K562 (cell line): ENCODE data around the gene EPC2. TPM values are rescaled to one million over a fixed set of nuclear protein-coding genes. Genes with fewer than 3 reads are reported as not detected.
A peak's percentile ranks its signal among the peaks of the same experiment; 100 is the strongest.
"Not testable (repeated sequence)": the region's sequence is repeated elsewhere in the genome, so short reads cannot be mapped to it uniquely, and the experiment has no call there.

Experiments
- ATAC-seq: fragments of 200-7000 bp; cut with Tn5 transposase; 3 replicates; pipeline ENCODE4 v1.9.1; 2020; ENCODE audit warnings: moderate library complexity
- BruUV-seq: library from RNA; stranded (reverse); fragments of 400-500 nt; replicated peaks from 2 replicates; lab custom pipeline; 2021; lab: Mats Ljungman, UMichigan
- CTCF ChIA-PET: fragments of 300-600 bp; formaldehyde crosslinking; extraction: SDS; loops from one replicate; lab custom pipeline; 2021; ENCODE audit warnings: low intra/inter-chr PET ratio; lab: Yijun Ruan, JAX
- POLR2A ChIA-PET: fragments of 300-600, 350-650 bp; sonication (Branson Sonifier 250); formaldehyde crosslinking; extraction: SDS; loops from one replicate; lab custom pipeline; 2021; ENCODE audit warnings: antibody characterized with exemption, inconsistent platforms; lab: Yijun Ruan, JAX
- DNase-seq, 4 experiments: peaks; one replicate each; pipeline versions ENCODE4 v3.0.0 to v3.0.0-alpha.2; 2011 to 2018; ENCODE audit warnings: low spot score in 3 of 4, mixed read lengths in 3 of 4; ENCODE audit errors: extremely low read depth in 1 of 4
- FAIRE-seq: peaks from 2 replicates; lab custom pipeline; 2011; peaks lifted over from hg19 to GRCh38; lab: Jason Lieb, UNC
- H2AFZ ChIP-seq: 2 replicates; pipeline ENCODE4 v1.6.0; 2011; ENCODE audit warnings: low read depth, low read length, control low read depth, inconsistent platforms
- H3K27ac ChIP-seq: fragments of 200-600 bp; 3 replicates; pipeline ENCODE4 v1.8.0; 2011; ENCODE audit warnings: low read depth, mild to moderate bottlenecking, control low read depth, inconsistent platforms, low read length, moderate library complexity, mixed read lengths; ENCODE audit errors: extremely low read depth
- H3K27me3 ChIP-seq, 2 experiments: fragments of 300-600 bp in 1 of 2; 2 replicates in 1 of 2; 3 replicates in 1 of 2; pipeline versions ENCODE4 v1.6.0 to v1.8.0; 2011; ENCODE audit warnings: inconsistent platforms in 2 of 2, low read length in 2 of 2, mild to moderate bottlenecking in 1 of 2, mixed read lengths in 1 of 2, moderate library complexity in 1 of 2; ENCODE audit not compliant: control insufficient read depth in 2 of 2, insufficient read depth in 2 of 2
- H3K36me3 ChIP-seq: fragments of 300-600 bp; 3 replicates; pipeline ENCODE4 v1.8.0; 2011; ENCODE audit warnings: mild to moderate bottlenecking, low read length, inconsistent platforms; ENCODE audit not compliant: control insufficient read depth, insufficient read depth
- H3K4me1 ChIP-seq, 2 experiments: fragments of 200-600 bp in 1 of 2; replicated peaks in 1 of 2; 2 replicates in 1 of 2; 3 replicates in 1 of 2; pipeline versions ENCODE4 v1.5.1 to v1.8.0; 2011; ENCODE audit warnings: inconsistent platforms in 2 of 2, low read length in 2 of 2, mild to moderate bottlenecking in 1 of 2, mixed read lengths in 1 of 2, moderate library complexity in 1 of 2; ENCODE audit not compliant: control insufficient read depth in 2 of 2, insufficient read depth in 2 of 2
- H3K4me2 ChIP-seq: 2 replicates; pipeline ENCODE4 v1.6.1; 2011; ENCODE audit warnings: low read length, control low read depth, inconsistent platforms, mixed read lengths; ENCODE audit not compliant: insufficient read depth
- H3K4me3 ChIP-seq: fragments of 200-600 bp; sonication (generic), shearing (Covaris generic); 2 replicates; pipeline ENCODE4 v1.5.1; 2016; ENCODE audit warnings: control low read depth, inconsistent platforms
- H3K79me2 ChIP-seq: fragments of 200-600 bp; 3 replicates; pipeline ENCODE4 v1.8.0; 2011; ENCODE audit warnings: low read length, inconsistent platforms; ENCODE audit not compliant: control insufficient read depth, insufficient read depth
- H3K9ac ChIP-seq, 2 experiments: 2 replicates each; pipeline versions ENCODE4 v1.6.0 to v1.6.1; 2011; ENCODE audit warnings: low read depth in 2 of 2, low read length in 2 of 2, control low read depth in 1 of 2, inconsistent platforms in 1 of 2, mild to moderate bottlenecking in 1 of 2, mixed read lengths in 1 of 2; ENCODE audit not compliant: insufficient read depth in 1 of 2
- H3K9me1 ChIP-seq: one replicate; pipeline ENCODE4 v1.6.0; 2011; ENCODE audit warnings: inconsistent platforms, mild to moderate bottlenecking, low read length, moderate library complexity; ENCODE audit not compliant: control insufficient read depth, insufficient read depth
- H3K9me3 ChIP-seq: replicated peaks from 2 replicates; pipeline ENCODE4 v1.5.1; 2011; ENCODE audit warnings: low read depth, low read length, inconsistent platforms; ENCODE audit not compliant: control insufficient read depth, insufficient read depth
- H4K20me1 ChIP-seq: replicated peaks from 2 replicates; pipeline ENCODE4 v1.6.1; 2011; ENCODE audit warnings: low read length, inconsistent platforms, mixed read lengths; ENCODE audit not compliant: control insufficient read depth, insufficient read depth
- BACH1 ChIP-seq: fragments of 200-800 bp; sonication (Bioruptor generic); IDR thresholded peaks from 2 replicates; pipeline ENCODE4 v1.6.1; 2016; ENCODE audit warnings: missing genetic modification characterization, missing compliant biosample characterization
- BMI1 ChIP-seq: fragments of 150-350 bp; IDR thresholded peaks from 2 replicates; pipeline ENCODE4 v1.6.1; 2014; ENCODE audit warnings: low read length
- HNRNPLL ChIP-seq: fragments of 200-400 bp; formaldehyde crosslinking; IDR thresholded peaks from 2 replicates; pipeline ENCODE4 v1.6.1; 2017; ENCODE audit warnings: low read length, low read depth, mild to moderate bottlenecking; ENCODE audit not compliant: poor library complexity, severe bottlenecking
- KDM1A ChIP-seq, 2 experiments: fragments of 450-650 bp; IDR thresholded peaks; 2 replicates each; pipeline ENCODE4 v1.6.1; 2016; ENCODE audit warnings: mild to moderate bottlenecking in 2 of 2
- LEF1 ChIP-seq: fragments of 450-650 bp; IDR thresholded peaks from 2 replicates; pipeline ENCODE4 v1.6.1; 2016; ENCODE audit warnings: mild to moderate bottlenecking
- MAFF ChIP-seq: IDR thresholded peaks from 2 replicates; pipeline ENCODE4 v1.6.1; 2012; ENCODE audit warnings: low read length, improper control_type of control experiment
- MAFG ChIP-seq: fragments of 450-650 bp; conservative IDR thresholded peaks from 2 replicates; pipeline ENCODE4 v1.6.1; 2016; ENCODE audit warnings: missing genetic modification characterization, missing compliant biosample characterization
- MAFK ChIP-seq: IDR thresholded peaks from 2 replicates; pipeline ENCODE4 v1.6.1; 2011; ENCODE audit warnings: low read length, improper control_type of control experiment
- NRF1 ChIP-seq, 2 experiments: fragments of 450-650 bp; IDR thresholded peaks in 1 of 2; conservative IDR thresholded peaks in 1 of 2; 2 replicates each; pipeline ENCODE4 v1.6.1; 2014; ENCODE audit warnings: mild to moderate bottlenecking in 2 of 2
- RHOXF2B ChIP-seq: fragments of 250-450 bp; sonication (Bioruptor Pico); conservative IDR thresholded peaks from 2 replicates; pipeline ENCODE4 v1.5.1; 2021
- RNF2 ChIP-seq: sonication (generic); IDR thresholded peaks from 2 replicates; pipeline ENCODE4 v1.6.1; 2016
- SRSF1 ChIP-seq: fragments of 200-400 bp; formaldehyde crosslinking; IDR thresholded peaks from 2 replicates; pipeline ENCODE4 v1.6.1; 2017; ENCODE audit warnings: mild to moderate bottlenecking, low read depth, low read length, moderate library complexity
- TAF15 ChIP-seq: fragments of 200-400 bp; formaldehyde crosslinking; IDR thresholded peaks from 2 replicates; pipeline ENCODE4 v1.6.1; 2017; ENCODE audit warnings: mild to moderate bottlenecking, low read depth, low read length, moderate library complexity
- TBL1XR1 ChIP-seq, 2 experiments: IDR thresholded peaks; 2 replicates each; pipeline ENCODE4 v1.6.1; 2012; ENCODE audit warnings: improper control_type of control experiment in 2 of 2, low read length in 2 of 2, mild to moderate bottlenecking in 1 of 2
- ZFX ChIP-seq: sonication (generic); formaldehyde crosslinking; IDR thresholded peaks from 2 replicates; pipeline ENCODE4 v1.8.0; 2022; ENCODE audit warnings: mild to moderate bottlenecking, missing genetic modification reagents, moderate library complexity
- ZKSCAN3 ChIP-seq: fragments of 250-450 bp; sonication (Bioruptor Pico); IDR thresholded peaks from 2 replicates; pipeline ENCODE4 v1.4.0; 2020
- ZNF146 ChIP-seq: IDR thresholded peaks from one replicate; pipeline ENCODE4 v1.6.1; 2018; ENCODE audit warnings: missing compliant biosample characterization; ENCODE audit not compliant: unreplicated experiment
- WGBS: fragments of 100-300 bp; shearing (Covaris generic); methylation state at CpG from one replicate; pipeline ENCODE4 v1.1.6; 2016; ENCODE audit warnings: low coverage, mixed read lengths; ENCODE audit not compliant: insufficient coverage; ENCODE audit errors: missing lambda C conversion rate; 5-methylcytosine and 5-hydroxymethylcytosine counted together
- in situ Hi-C: fragments of 300-500 bp; cut with MboI; formaldehyde crosslinking; loops from 4 replicates; pipeline ENCODE4 v1.15.0; 2018; ENCODE audit warnings: inconsistent platforms, mixed read lengths
- intact Hi-C: fragments of 100-400 bp; cut with micrococcal nuclease; formaldehyde crosslinking; loops from 2 replicates; pipeline ENCODE4 v1.14.2; 2022
- polyA plus RNA-seq, 8 experiments: library from polyadenylated mRNA; depleted of rRNA in 4 of 8; stranded (reverse) in 5 of 8; unstranded in 3 of 8; fragments of >200 nt; fragmentation: Nextera tagmentation in 2 of 8; fragmentation: Illumina TruSeq in 1 of 8; extraction: Ambion mirVana in 2 of 8; extraction: Trizol in 1 of 8; gene quantifications; 2 replicates each; pipeline versions ENCODE4 v1.2.1 to v1.2.3, GENCODE V29; 2011 to 2014; ENCODE audit warnings: inconsistent platforms in 1 of 8, missing spikeins in 1 of 8
- total RNA-seq, 7 experiments: library from RNA; depleted of rRNA in 6 of 7; stranded (reverse); fragments of >200 nt in 6 of 7; fragmentation: Illumina TruSeq in 2 of 7; extraction: Trizol in 2 of 7; gene quantifications; 2 replicates each; pipeline versions ENCODE4 v1.2.1 to v1.2.3, GENCODE V29; 2011 to 2021; ENCODE audit warnings: low replicate concordance in 1 of 7

The EPC2 gene
- total and polyA plus RNA-seq, 9 of the 15 experiments (the other 6 are each of a cell fraction or from before 2014, with no cell fraction given): 7.0 to 35.8 (median 29.1) TPM

GRCh38 chr2:148681443-148681842 lies 36.9 kb downstream of the EPC2 start (continued):
- TF ChIP-seq MAFF: peak; percentile 74
- TF ChIP-seq BACH1 (tag): no peak
- no peak for TF ChIP-seq LEF1
- no peak for TF ChIP-seq ZKSCAN3 (CRISPR knock-in tag)
- TF ChIP-seq TBL1XR1 (IDR thresholded peaks at IDR 0.05; ENCODE audit: low read length in 2 of 2): no peak
- TF ChIP-seq ZFX (CRISPR knock-in tag): no peak
- peak; percentile 86 for TF ChIP-seq MAFG (tag)
- TF ChIP-seq HNRNPLL: no peak
- TF ChIP-seq RHOXF2B (CRISPR knock-in tag): no peak
- TF ChIP-seq BMI1: no peak
- peak; percentile 73; the same call in 1 of the 2 replicates for TF ChIP-seq MAFK
- no peak for TF ChIP-seq TAF15
- TF ChIP-seq SRSF1: no peak
- no peak for TF ChIP-seq RNF2
- no peak for TF ChIP-seq NRF1 (conservative IDR thresholded peaks at IDR 0.05 in 1 of 2, IDR thresholded peaks at IDR 0.05 in 1 of 2)

- H3K27ac ChIP-seq, CTCF ChIA-PET, FAIRE-seq, H3K9ac ChIP-seq, H3K9me1 ChIP-seq, in situ Hi-C loops, H3K4me3 ChIP-seq, DNase-seq, H3K9me3 ChIP-seq, H3K4me2 ChIP-seq, H3K27me3 ChIP-seq, H3K36me3 ChIP-seq, POLR2A ChIA-PET, BruUV-seq, H4K20me1 ChIP-seq, intact Hi-C loops, H2AFZ ChIP-seq, ATAC-seq: not testable (repeated sequence)
- peaks cover 82% of the 10 kb centered on the region for H3K79me2 ChIP-seq
- peaks cover 7 to 12% of the 10 kb centered on the region in 2 experiments; a peak in 4 of 5 replicates for H3K4me1 ChIP-seq
- 97% methylated on average over 5 of the region's 6 CpGs for WGBS
- TF ChIP-seq ZNF146 (CRISPR knock-in tag) (peak; percentile 95), KDM1A (IDR thresholded peaks at IDR 0.05) (0 out of 4 replicates have a peak, but pooled peaks have one; percentile 18 to 19)
Measured at GRCh38 chr2:148681862-148682261, 37.3 kb downstream of the EPC2 start.
